Aorta (tissue), 5 donors: ENCODE data around the gene DUSP7. TPM values are rescaled to one million over a fixed set of nuclear protein-coding genes. Genes with fewer than 3 reads are reported as not detected.

Experiments
- ATAC-seq: fragments of 200-7000 bp; cut with Tn5 transposase; one replicate; pipeline ENCODE4 v1.9.1; 2022; ENCODE audit warnings: moderate library complexity; ENCODE audit not compliant: low FRiP score
- DNase-seq, 2 donors: peaks; one replicate each; pipeline ENCODE4 v3.0.0-alpha.2; 2020
- H3K27ac ChIP-seq, 2 donors: one replicate each; pipeline ENCODE4 v1.5.1; 2013; ENCODE audit warnings: low read length in 2 of 2, mild to moderate bottlenecking in 2 of 2, moderate library complexity in 2 of 2, control low read depth in 1 of 2, inconsistent platforms in 1 of 2, low read depth in 1 of 2
- H3K27me3 ChIP-seq, 2 donors: one replicate each; pipeline ENCODE4 v1.6.1; 2013; ENCODE audit warnings: control low read depth in 1 of 2, low read length in 1 of 2, mild to moderate bottlenecking in 1 of 2, moderate library complexity in 1 of 2; ENCODE audit not compliant: insufficient read depth in 2 of 2, control insufficient read depth in 1 of 2
- H3K36me3 ChIP-seq, 2 donors: one replicate each; pipeline ENCODE4 v1.6.1; 2013; ENCODE audit warnings: control low read depth in 1 of 2, low read length in 1 of 2, mild to moderate bottlenecking in 1 of 2; ENCODE audit not compliant: insufficient read depth in 2 of 2, control insufficient read depth in 1 of 2
- H3K4me1 ChIP-seq, 2 donors: one replicate each; pipeline ENCODE4 v1.6.1; 2013; ENCODE audit warnings: low read length in 2 of 2, control low read depth in 1 of 2, mild to moderate bottlenecking in 1 of 2, moderate library complexity in 1 of 2; ENCODE audit not compliant: insufficient read depth in 2 of 2, control insufficient read depth in 1 of 2
- H3K4me3 ChIP-seq, 2 donors: one replicate each; pipeline ENCODE4 v1.5.1; 2013; ENCODE audit warnings: low read length in 2 of 2, control low read depth in 1 of 2, mild to moderate bottlenecking in 1 of 2
- H3K9me3 ChIP-seq: one replicate; pipeline ENCODE4 v1.6.1; 2013; ENCODE audit warnings: mild to moderate bottlenecking, low read length; ENCODE audit not compliant: control insufficient read depth
- WGBS, 2 donors: extraction: QIAGEN DNeasy Blood & Tissue Kit; methylation state at CpG; one replicate each; pipeline ENCODE4 v1.1.7; 2013; 5-methylcytosine and 5-hydroxymethylcytosine counted together
- intact Hi-C, 2 donors: fragments of 100-400 bp; cut with DNase I; formaldehyde crosslinking; loops; one replicate each; pipeline versions ENCODE4 v1.14.2 to v1.15.0; 2022
- long read RNA-seq, 2 donors: library from polyadenylated mRNA; unstranded; transcript quantifications; one replicate each; pipeline ENCODE4 v2.0.0, GENCODE V29; 2020 to 2021
- polyA plus RNA-seq, 2 donors: library from polyadenylated mRNA; stranded (reverse); fragments of 200-250 nt; gene quantifications; one replicate each; pipeline ENCODE4 v1.2.3, GENCODE V29; 2013
- total RNA-seq, 2 donors: library from RNA; stranded (reverse); fragmentation: NEBNext Ultra II Directional; extraction: Animal tissue kit (Norgen Biotek cat#: 25700); gene quantifications; one replicate each; pipeline ENCODE4 v1.2.1, GENCODE V29; 2021
- donor health status: healthy with polysubstance abuse.
- donor health status: Bipolar disorder and iron deficiency.
- donor health status: DM: no; HTN: no; CAD: no.
- donor health status: DM: no; HTN: no; CAD: no.
- donor health status: DM: yes; HTN: yes; CAD: no.

Gene DUSP7, protein sequence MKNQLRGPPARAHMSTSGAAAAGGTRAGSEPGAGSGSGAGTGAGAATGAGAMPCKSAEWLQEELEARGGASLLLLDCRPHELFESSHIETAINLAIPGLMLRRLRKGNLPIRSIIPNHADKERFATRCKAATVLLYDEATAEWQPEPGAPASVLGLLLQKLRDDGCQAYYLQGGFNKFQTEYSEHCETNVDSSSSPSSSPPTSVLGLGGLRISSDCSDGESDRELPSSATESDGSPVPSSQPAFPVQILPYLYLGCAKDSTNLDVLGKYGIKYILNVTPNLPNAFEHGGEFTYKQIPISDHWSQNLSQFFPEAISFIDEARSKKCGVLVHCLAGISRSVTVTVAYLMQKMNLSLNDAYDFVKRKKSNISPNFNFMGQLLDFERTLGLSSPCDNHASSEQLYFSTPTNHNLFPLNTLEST
- 10 to 100 TPM; 36.8 to 54.1 TPM for total RNA-seq
- polyA plus RNA-seq, result 10 to 100 TPM in 1 of 2 donors, 1 to 10 TPM in 1; 8.8 to 14.4 TPM
- long read RNA-seq, donor 1, partial matches to known transcripts, result 48 of 50 reads
- long read RNA-seq, donor 1, other reads (novel, unspliced or antisense), result 0 of 50 reads
- long read RNA-seq, donor 2, partial matches to known transcripts, result 21 of 26 reads
- long read RNA-seq, donor 2, other reads (novel, unspliced or antisense), result 1 of 26 reads

DNA sequence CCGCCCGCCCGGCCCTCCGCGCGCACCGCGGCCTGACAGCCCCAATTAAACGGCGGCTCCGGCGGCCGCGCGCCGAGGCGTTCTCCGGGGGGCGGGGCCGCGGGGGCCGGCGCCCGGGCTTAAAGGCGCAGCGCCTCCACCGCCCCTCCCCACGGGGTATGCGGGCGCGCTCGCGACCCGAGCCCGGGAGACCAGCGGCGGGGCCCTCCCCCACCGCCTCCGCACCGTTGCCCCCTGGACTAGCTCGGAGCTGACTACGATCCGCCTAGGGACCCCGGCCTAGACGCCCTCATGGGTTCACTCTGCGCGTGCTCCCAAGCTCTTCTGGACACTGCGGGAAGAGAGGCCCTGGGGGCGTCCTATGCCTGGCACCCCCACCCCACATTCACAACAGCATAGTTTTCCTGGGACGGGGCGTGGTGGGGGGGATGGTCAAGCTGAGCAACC lies at the start of gene DUSP7:
Gene DUSP7, minus strand, starts transcription at position 51 of the 447 bp plus-strand sequence. CDS start 205 bp downstream, outside the sequence.
- H3K36me3 ChIP-seq, result no peaks in the 10 kb centered on the region
- peak; percentile 83 to 92 for DNase-seq
- H3K4me1 ChIP-seq, result no peaks in the 10 kb centered on the region
- WGBS, 2 donors, result 0% methylated on average over 20 to 51 of the region's 51 CpGs
- H3K27ac ChIP-seq, result peak within 1 kb of the TSS; percentile 65 to 73
- intact Hi-C loops, result loop anchor here (5.0 kb wide), 2 partner anchors 81 to 86 kb away; no protein-coding TSS in a partner anchor
- no peaks in the 10 kb centered on the region for H3K9me3 ChIP-seq
- ATAC-seq, result peak; percentile 71
- H3K27me3 ChIP-seq, result no peaks in the 10 kb centered on the region
- peak within 1 kb of the TSS; percentile 71 to 89 for H3K4me3 ChIP-seq

DNA sequence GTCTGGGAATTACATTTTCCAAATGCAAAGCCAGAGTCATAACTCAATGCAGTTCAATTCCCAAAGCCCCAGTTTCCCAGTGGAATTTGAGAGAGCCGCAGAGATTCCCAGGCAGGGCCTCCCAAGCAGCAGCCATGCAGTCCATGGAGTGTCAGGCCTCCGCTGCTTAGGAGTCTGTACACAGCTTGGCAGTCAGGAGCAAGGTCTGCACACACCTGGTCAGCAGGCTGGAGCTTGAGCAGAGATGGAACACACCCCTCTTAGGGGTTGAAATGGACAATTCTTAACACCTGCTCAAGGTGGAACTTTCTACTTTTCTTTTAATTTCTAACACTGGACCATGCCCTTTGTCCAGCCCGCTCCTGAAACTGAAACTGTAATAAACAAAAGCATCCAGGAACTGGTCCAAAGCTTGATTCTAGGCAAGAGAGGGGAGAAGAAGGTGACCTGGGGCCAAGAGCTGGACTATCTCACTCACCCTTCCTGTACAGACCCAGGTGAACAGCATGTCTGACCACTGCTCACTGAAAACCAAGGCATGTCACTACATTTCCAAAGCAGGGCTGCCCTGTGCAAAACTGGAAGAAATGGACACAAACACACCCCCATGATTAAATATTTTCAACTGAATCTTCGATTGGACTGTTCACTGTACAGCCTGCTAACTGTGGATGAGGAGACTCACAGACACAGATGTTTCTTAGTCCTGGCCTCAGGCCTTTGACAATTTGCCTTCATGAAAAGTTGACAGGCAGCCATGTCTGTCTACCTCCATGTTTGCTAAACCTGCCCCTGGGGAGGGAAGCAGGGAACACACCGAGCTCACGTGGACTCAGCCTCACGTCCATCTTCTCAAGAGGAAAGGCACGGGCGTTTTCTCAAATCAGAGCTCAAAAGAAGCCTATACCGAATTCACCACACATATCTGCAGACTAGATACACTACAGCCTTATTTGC lies 48.6 kb upstream of the DUSP7 start:
- intact Hi-C loops, result no loop called here
- Histone ChIP-seq H3K27ac (no peak overlapping the region), H3K4me3 (no peak overlapping the region), H3K9me3 (no peaks in the 10 kb centered on the region), H3K36me3 (no peaks in the 10 kb centered on the region), H3K27me3 (no peaks in the 10 kb centered on the region), H3K4me1 (no peaks in the 10 kb centered on the region)
- peak; percentile 17 to 19 for DNase-seq
- ATAC-seq, result no peak
- 93 to 94% methylated on average over 10 of the region's 10 CpGs for WGBS, 2 donors

DNA sequence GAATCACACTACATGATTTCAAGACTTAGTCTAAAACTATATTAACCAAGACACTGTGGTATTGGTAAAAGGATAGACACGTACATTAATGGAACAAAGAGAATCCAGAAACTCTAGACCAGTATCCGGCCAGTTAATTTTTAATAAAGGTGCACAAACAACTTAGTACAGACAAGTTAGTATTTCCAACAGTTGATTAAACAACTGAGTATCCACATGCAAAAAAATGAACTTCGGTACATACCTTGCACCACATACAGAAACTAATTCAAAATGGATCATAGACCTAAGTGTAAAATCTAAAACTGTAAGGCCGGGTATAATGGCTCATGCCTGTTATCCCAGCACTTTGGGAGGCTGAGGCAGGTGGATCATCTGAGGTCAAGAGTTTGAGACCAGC lies 46.6 kb upstream of the DUSP7 start:
- intact Hi-C loops, result no loop called here
- 98 to 99% methylated on average over 4 of the region's 4 CpGs for WGBS, 2 donors
- Histone ChIP-seq H3K27me3 (no peaks in the 10 kb centered on the region), H3K36me3 (no peaks in the 10 kb centered on the region), H3K4me3 (no peak overlapping the region), H3K9me3 (no peaks in the 10 kb centered on the region), H3K4me1 (no peaks in the 10 kb centered on the region), H3K27ac (no peak overlapping the region)
- ATAC-seq (no peak), DNase-seq (no peak)

DNA sequence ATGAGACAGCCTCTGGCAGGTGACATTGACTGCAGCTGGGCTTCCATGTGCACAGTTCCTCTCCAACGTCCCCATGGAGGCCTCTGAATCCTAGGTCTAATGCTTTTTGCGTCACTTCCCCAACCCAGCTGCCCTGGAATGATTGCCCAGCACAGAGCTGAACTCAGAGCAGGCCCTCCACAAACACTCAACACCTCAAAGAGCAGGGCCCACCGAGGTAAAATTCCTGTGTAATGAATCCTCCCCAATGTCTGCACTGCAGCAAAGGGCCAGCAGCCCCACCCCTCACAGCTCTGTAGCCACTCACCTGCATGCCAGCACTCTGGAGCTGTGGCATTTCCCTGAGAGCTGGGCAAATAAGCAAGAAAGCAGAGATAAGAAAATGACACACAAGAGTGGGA lies 42.6 kb upstream of the DUSP7 start:
- DNase-seq, result peak; percentile 39 to 44
- WGBS, 2 donors, result 81 to 87% methylated on average over 3 of the region's 3 CpGs
- no peaks in the 10 kb centered on the region for H3K36me3 ChIP-seq

DNA sequence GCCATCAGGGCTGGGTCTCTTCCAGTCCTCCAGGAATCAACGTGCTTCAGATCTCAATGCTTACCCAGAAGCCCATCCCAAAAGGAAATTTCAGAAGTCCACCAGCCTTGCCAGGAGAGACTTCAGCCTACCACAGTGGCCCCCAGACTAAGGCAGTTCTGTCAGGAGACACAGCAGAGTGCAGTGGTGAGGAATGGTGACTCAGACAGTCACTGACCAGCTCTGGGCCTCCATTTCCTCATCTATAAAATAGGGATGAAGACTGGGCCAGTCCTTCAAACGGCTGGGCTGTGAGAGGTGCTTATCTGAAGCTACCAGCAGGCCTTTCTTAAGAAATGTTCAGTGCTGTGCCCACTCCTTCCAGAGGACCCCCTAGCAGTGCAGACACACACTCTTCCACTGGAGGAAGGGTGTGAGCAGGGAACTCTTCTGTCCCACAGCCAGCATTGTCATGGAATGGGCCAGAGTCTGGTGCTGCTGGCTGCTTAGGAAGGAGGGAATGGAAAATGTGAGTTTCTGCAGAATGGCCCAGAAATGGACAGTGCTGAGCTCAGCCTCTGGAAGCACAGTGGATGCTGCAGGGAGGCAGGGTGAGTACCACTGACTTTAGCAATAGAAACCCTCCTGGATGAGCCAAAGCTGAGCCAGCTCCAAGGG lies 41.6 kb upstream of the DUSP7 start:
- Histone ChIP-seq H3K27ac (no peak overlapping the region), H3K4me1 (no peaks in the 10 kb centered on the region), H3K9me3 (no peaks in the 10 kb centered on the region), H3K4me3 (no peak overlapping the region), H3K36me3 (no peaks in the 10 kb centered on the region), H3K27me3 (no peaks in the 10 kb centered on the region)
- ATAC-seq (peak; percentile 79), DNase-seq (peak; percentile 48 to 62)
- intact Hi-C loops, result no loop called here
- 88 to 90% methylated on average over 2 of the region's 2 CpGs for WGBS, 2 donors

More for the DNA sequence above, 42.6 kb upstream of the DUSP7 start:
- no peak overlapping the region for H3K27ac ChIP-seq
- intact Hi-C loops, result no loop called here
- no peaks in the 10 kb centered on the region for H3K27me3 ChIP-seq
- no peaks in the 10 kb centered on the region for H3K9me3 ChIP-seq
- no peak overlapping the region for H3K4me3 ChIP-seq
- ATAC-seq, result no peak
- no peaks in the 10 kb centered on the region for H3K4me1 ChIP-seq

DNA sequence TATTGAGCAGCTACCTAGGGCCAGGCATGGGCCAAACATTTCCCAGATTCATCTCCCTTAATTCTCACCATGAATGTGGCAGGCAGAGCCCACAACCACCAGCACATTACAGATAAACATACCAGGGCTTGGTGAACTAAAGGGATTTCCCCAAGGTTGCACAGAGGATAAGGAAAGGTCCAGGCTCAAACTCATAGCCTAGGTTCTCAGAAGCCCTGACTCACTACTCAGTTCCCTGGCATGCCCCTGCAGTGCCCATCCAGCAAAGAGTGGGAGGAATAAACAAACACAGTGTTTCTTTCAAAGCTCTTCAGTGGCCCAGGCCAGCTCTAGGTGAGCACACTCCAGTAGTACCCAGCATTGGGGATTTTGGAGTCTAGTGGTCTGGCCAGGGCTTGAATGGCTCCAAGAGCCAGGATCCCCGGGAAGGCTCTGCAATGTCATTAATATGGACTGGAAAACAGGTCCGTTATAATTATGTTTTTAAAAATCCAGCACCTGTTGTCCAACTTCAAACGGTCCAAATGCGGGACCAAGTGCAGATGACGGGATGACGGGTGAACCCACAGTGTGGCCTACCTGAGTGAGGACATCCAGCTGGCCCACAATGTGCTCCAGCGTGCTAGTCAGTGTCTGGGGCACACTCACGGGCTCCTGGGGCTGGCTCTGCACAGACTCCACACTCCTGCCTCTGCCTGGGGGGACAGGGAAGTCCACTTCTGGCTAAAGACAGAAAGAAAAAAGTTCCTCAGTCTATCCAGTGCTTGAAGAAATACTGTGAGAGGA lies 39.8 kb upstream of the DUSP7 start:
- Histone ChIP-seq H3K27me3 (no peaks in the 10 kb centered on the region), H3K9me3 (no peaks in the 10 kb centered on the region), H3K4me3 (no peak overlapping the region), H3K4me1 (no peaks in the 10 kb centered on the region), H3K36me3 (no peaks in the 10 kb centered on the region), H3K27ac (no peak overlapping the region)
- intact Hi-C loops, result no loop called here
- ATAC-seq (no peak), DNase-seq (peak; percentile 27 to 52)
- WGBS, 2 donors, result 95% methylated on average over 8 of the region's 8 CpGs

DNA sequence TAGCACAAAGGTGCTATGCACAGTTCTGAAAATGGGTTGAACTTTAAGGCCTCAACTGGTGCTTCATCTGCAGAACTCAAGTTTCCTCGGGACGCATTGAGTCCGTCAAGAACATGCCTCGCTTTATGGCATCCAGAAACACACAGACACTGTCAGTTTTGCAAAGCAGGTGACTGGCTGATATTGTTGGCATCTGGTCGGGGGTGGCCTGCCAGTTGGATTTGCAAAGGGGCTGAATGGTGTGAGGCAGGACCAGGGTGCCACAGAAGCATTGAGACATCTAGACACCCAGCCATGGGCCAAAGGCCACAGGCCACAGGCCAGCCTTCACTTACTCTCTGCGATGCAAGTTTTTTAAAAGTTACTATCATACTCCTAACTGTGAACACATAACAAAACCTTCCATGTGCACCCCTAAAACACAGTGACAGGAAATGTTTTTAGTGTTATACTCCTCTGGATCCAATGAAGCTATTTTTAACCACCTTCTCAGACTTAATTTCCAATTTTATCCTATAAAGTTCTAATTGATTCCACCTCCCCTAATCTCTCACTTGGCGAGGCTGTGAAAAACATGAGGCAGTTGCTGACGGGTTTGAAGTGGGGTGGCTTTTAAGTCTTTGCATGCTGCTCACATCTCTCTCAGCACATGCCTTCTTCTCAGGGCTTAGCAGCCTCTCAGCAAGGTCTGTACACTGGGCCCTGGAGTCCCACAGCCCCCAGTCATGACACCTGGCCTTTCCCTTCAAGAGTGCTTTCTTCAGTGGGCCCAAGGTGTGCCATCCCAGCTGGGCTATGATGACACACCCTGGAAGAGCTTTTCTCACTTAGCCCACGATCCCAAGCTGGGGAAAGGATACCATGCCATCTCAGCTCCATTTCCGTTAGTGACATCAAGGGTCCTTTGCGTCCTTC lies 38.5 kb upstream of the DUSP7 start:
- intact Hi-C loops, result no loop called here
- ATAC-seq (no peak), DNase-seq (peak; percentile 24 to 71)
- WGBS, 2 donors, result 96% methylated on average over 11 of the region's 11 CpGs
- Histone ChIP-seq H3K9me3 (no peaks in the 10 kb centered on the region), H3K36me3 (no peaks in the 10 kb centered on the region), H3K4me1 (peaks cover 0 to 3% of the 10 kb centered on the region in 2 donors), H3K27ac (no peak overlapping the region), H3K4me3 (no peak overlapping the region), H3K27me3 (no peaks in the 10 kb centered on the region)
